ENCODE measurements around the gene NME4. TPM values are rescaled to one million over a fixed set of nuclear protein-coding genes. Genes with fewer than 3 reads are reported as not detected.
A peak's percentile ranks its signal among the peaks of the same experiment; 100 is the strongest.
"Not testable (repeated sequence)": the region's sequence is repeated elsewhere in the genome, so short reads cannot be mapped to it uniquely, and the experiment has no call there.

Gene NME4
- 10 to 100 TPM; 57.8 to 97.0 (median 75.4) TPM for total RNA-seq
- polyA plus RNA-seq = 10 to 100 TPM; 48.1 to 97.2 TPM
- long read RNA-seq, donor 1, transcript NME4-201 (5 exons, 995 nt) = major isoform, 17 of 38 reads
- long read RNA-seq, donor 1, partial matches to known transcripts = 11 of 38 reads
- long read RNA-seq, donor 1, other reads (novel, unspliced or antisense) = 8 of 38 reads
- long read RNA-seq, donor 2, transcript NME4-201 (5 exons, 995 nt) = major isoform, 20 of 42 reads
- long read RNA-seq, donor 2, transcript NME4-211 (6 exons, 1,193 nt) = minor isoform, 5 of 42 reads
- long read RNA-seq, donor 2, partial matches to known transcripts = 3 of 42 reads
- long read RNA-seq, donor 2, other reads (novel, unspliced or antisense) = 13 of 42 reads
- long read RNA-seq, donor 3, transcript NME4-211 (6 exons, 1,193 nt) = minor isoform, 5 of 14 reads
- long read RNA-seq, donor 3, transcript NME4-201 (5 exons, 995 nt) = major isoform, 6 of 14 reads
- long read RNA-seq, donor 3, partial matches to known transcripts = 1 of 14 reads
- long read RNA-seq, donor 3, other reads (novel, unspliced or antisense) = 1 of 14 reads

DNA sequence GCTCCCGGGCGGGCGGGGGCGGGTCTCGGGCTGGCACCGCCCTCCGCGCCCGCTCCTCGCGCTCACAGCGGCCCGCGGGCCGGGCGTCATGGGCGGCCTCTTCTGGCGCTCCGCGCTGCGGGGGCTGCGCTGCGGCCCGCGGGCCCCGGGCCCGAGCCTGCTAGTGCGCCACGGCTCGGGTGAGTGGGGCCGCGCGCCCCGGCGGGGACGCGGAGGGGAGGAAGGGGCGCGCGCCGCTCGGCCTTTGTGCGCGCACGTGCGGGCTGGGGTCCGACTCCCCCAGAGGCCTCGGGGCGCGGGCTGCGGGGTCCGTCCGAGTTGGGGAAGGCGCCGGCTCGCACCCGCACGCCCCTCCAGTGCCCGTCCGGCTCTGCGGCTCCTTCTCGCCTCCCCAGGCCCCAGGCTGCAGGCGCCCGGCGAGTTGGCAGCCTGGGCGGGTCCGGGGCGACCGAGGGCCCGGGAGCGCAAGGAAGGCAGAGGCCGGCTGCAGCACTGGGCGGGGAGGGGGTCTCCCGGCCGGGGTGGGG, at the start of gene NME4:
Gene NME4, plus strand, starts transcription at position 65 of the 527 bp plus-strand sequence. Its CDS starts 24 bp downstream, at position 89.
- H3K27ac ChIP-seq = peak within 1 kb of the TSS; percentile 76 to 91 (median 84)
- 0 to 1% methylated on average over 43 to 73 of the region's 75 CpGs for WGBS, 2 donors

GRCh38 chr16:347203-347602, 49.8 kb upstream of the NME4 start:
- ATAC-seq (no peak), DNase-seq (no peak)
- intact Hi-C loops (cut with DNase I) = no loop called here
- Histone ChIP-seq H3K36me3 (peaks cover 0 to 64% (median 0%) of the 10 kb centered on the region in 9 donors), H3K27me3 (no peaks in the 10 kb centered on the region), H3K4me3 (no peak overlapping the region), H3K27ac (no peak overlapping the region), H3K4me1 (peaks cover 5 to 39% (median 11%) of the 10 kb centered on the region in 9 donors), H3K9me3 (no peaks in the 10 kb centered on the region)
- TF ChIP-seq, protein P1, sequence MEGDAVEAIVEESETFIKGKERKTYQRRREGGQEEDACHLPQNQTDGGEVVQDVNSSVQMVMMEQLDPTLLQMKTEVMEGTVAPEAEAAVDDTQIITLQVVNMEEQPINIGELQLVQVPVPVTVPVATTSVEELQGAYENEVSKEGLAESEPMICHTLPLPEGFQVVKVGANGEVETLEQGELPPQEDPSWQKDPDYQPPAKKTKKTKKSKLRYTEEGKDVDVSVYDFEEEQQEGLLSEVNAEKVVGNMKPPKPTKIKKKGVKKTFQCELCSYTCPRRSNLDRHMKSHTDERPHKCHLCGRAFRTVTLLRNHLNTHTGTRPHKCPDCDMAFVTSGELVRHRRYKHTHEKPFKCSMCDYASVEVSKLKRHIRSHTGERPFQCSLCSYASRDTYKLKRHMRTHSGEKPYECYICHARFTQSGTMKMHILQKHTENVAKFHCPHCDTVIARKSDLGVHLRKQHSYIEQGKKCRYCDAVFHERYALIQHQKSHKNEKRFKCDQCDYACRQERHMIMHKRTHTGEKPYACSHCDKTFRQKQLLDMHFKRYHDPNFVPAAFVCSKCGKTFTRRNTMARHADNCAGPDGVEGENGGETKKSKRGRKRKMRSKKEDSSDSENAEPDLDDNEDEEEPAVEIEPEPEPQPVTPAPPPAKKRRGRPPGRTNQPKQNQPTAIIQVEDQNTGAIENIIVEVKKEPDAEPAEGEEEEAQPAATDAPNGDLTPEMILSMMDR (IDR thresholded peaks at IDR 0.05) = no peak
- 96 to 98% methylated on average over 6 of the region's 6 CpGs for WGBS, 2 donors

More for the DNA sequence above, at the start of gene NME4:
- Histone ChIP-seq H3K4me3 (peak within 1 kb of the TSS; percentile 35 to 72 (median 64)), H3K27me3 (no peaks in the 10 kb centered on the region), H3K9me3 (no peaks in the 10 kb centered on the region), H3K4me1 (peaks cover 2 to 37% (median 24%) of the 10 kb centered on the region in 9 donors), H3K36me3 (peaks cover 0 to 14% (median 0%) of the 10 kb centered on the region in 9 donors)
- ATAC-seq (peak in 2 of 8 donors; percentile 2 to 18), DNase-seq (no peak)
- TF ChIP-seq, protein P1 (IDR thresholded peaks at IDR 0.05) = no peak
- intact Hi-C loops (cut with DNase I) = loop anchor here in 1 of 10 donors (10.0 kb wide), 1 partner anchor 88 kb away; no protein-coding TSS in a partner anchor

- Histone ChIP-seq H3K4me1 (peaks cover 5 to 43% (median 16%) of the 10 kb centered on the region in 9 donors), H3K36me3 (peaks cover 0 to 55% (median 0%) of the 10 kb centered on the region in 9 donors)
- ATAC-seq; intact Hi-C loops (cut with DNase I); H3K4me3 ChIP-seq; H3K27me3 ChIP-seq; H3K9me3 ChIP-seq; H3K27ac ChIP-seq; DNase-seq: not testable (repeated sequence)
- 95% methylated on average over 8 to 10 of the region's 10 CpGs for WGBS, 2 donors
Measured at GRCh38 chr16:348495-348894, 48.5 kb upstream of the NME4 start.

- no peak overlapping the region for H3K27ac ChIP-seq
- no peaks in the 10 kb centered on the region for H3K27me3 ChIP-seq
- no peak for ATAC-seq
- TF ChIP-seq, protein P1 (IDR thresholded peaks at IDR 0.05) = no peak
- intact Hi-C loops (cut with DNase I) = no loop called here
- WGBS, 2 donors = 81 to 86% methylated on average over 7 of the region's 7 CpGs
- no peak overlapping the region for H3K4me3 ChIP-seq
- H3K36me3 ChIP-seq = peaks cover 0 to 48% (median 0%) of the 10 kb centered on the region in 9 donors
- no peaks in the 10 kb centered on the region for H3K9me3 ChIP-seq
- no peak for DNase-seq
- H3K4me1 ChIP-seq = peaks cover 5 to 45% (median 17%) of the 10 kb centered on the region in 9 donors
Measured at GRCh38 chr16:349211-349610, 47.8 kb upstream of the NME4 start.
